Endothelial cell of umbilical vein (primary cell): ENCODE results near the gene TPPP2. TPM values are rescaled to one million over a fixed set of nuclear protein-coding genes. Genes with fewer than 3 reads are reported as not detected.

Experiments used
- BruUV-seq: library from RNA; stranded (reverse); fragments of 400-500 nt; replicated peaks from 2 replicates; lab custom pipeline; 2021; lab: Mats Ljungman, UMichigan
- CTCF ChIA-PET: fragments of 300-600, 350-600 bp; sonication (Branson Sonifier 250); formaldehyde crosslinking; loops from one replicate; lab custom pipeline; 2021; ENCODE audit warnings: antibody characterized with exemption, inconsistent platforms; lab: Charles Lee
- POLR2A ChIA-PET: fragments of 300-600, 350-600 bp; sonication (Branson Sonifier 250); formaldehyde crosslinking; loops from one replicate; lab custom pipeline; 2021; ENCODE audit warnings: antibody characterized with exemption, inconsistent platforms; lab: Charles Lee
- DNase-seq: peaks from one replicate; pipeline ENCODE4 v3.0.0-alpha.2; 2011; ENCODE audit warnings: low read depth, low spot score
- FAIRE-seq: peaks from 2 replicates; lab custom pipeline; 2011; peaks lifted over from hg19 to GRCh38; lab: Jason Lieb, UNC
- H2AFZ ChIP-seq: 2 replicates; pipeline ENCODE4 v1.6.0; 2012; ENCODE audit warnings: low read depth, low read length, control low read depth, inconsistent platforms
- H3K27ac ChIP-seq: 2 replicates; pipeline ENCODE4 v1.5.1; 2011; ENCODE audit warnings: low read depth, mild to moderate bottlenecking, control low read depth, low read length, moderate library complexity; ENCODE audit not compliant: insufficient read depth
- H3K27me3 ChIP-seq, 2 experiments: 2 replicates each; pipeline versions ENCODE4 v1.6.0 to v1.6.1; 2011; ENCODE audit warnings: low read length in 2 of 2, mixed read lengths in 1 of 2; ENCODE audit not compliant: control insufficient read depth in 2 of 2, insufficient read depth in 2 of 2
- H3K36me3 ChIP-seq, 2 experiments: 2 replicates in 1 of 2; 3 replicates in 1 of 2; pipeline ENCODE4 v1.5.1; 2011; ENCODE audit warnings: low read length in 2 of 2, mild to moderate bottlenecking in 1 of 2, moderate library complexity in 1 of 2; ENCODE audit not compliant: control insufficient read depth in 2 of 2, insufficient read depth in 2 of 2; ENCODE audit errors: extremely low read depth in 1 of 2
- H3K4me1 ChIP-seq: 3 replicates; pipeline ENCODE4 v1.5.1; 2011; ENCODE audit warnings: mild to moderate bottlenecking, low read length; ENCODE audit not compliant: control insufficient read depth, insufficient read depth; ENCODE audit errors: extremely low read depth
- H3K4me2 ChIP-seq: 2 replicates; pipeline ENCODE4 v1.6.1; 2011; ENCODE audit warnings: low read length, control low read depth, mixed read lengths; ENCODE audit not compliant: insufficient read depth
- H3K4me3 ChIP-seq, 3 experiments: fragments of 200-600 bp in 1 of 3; sonication (generic), shearing (Covaris generic) in 1 of 3; replicated peaks in 1 of 3; 2 replicates each; pipeline ENCODE4 v1.5.1; 2011 to 2016; ENCODE audit warnings: control low read depth in 3 of 3, low read length in 3 of 3, mild to moderate bottlenecking in 2 of 3, inconsistent platforms in 1 of 3, low read depth in 1 of 3, moderate library complexity in 1 of 3; ENCODE audit not compliant: insufficient read depth in 1 of 3
- H3K79me2 ChIP-seq: 2 replicates; pipeline ENCODE4 v1.6.0; 2012; ENCODE audit warnings: low read length, inconsistent platforms; ENCODE audit not compliant: control insufficient read depth, insufficient read depth
- H3K9ac ChIP-seq: replicated peaks from 2 replicates; pipeline ENCODE3; 2011; ENCODE audit warnings: low read length, control low read depth; ENCODE audit not compliant: insufficient read depth; ENCODE audit errors: extremely low read depth
- H3K9me1 ChIP-seq: replicated peaks from 3 replicates; pipeline ENCODE4 v1.6.0; 2011; ENCODE audit warnings: mild to moderate bottlenecking, low read length; ENCODE audit not compliant: control insufficient read depth, insufficient read depth; ENCODE audit errors: extremely low read depth
- H3K9me3 ChIP-seq: replicated peaks from 2 replicates; pipeline ENCODE4 v1.5.1; 2012; ENCODE audit warnings: low read length, inconsistent platforms; ENCODE audit not compliant: control insufficient read depth, insufficient read depth
- H4K20me1 ChIP-seq: replicated peaks from 2 replicates; pipeline ENCODE3; 2011; ENCODE audit warnings: mild to moderate bottlenecking, low read length; ENCODE audit not compliant: control insufficient read depth, insufficient read depth; ENCODE audit errors: extremely low read depth
- CTCF ChIP-seq, 2 donors: IDR thresholded peaks; 1 replicate in 1 of 2; 2 replicates in 1 of 2; pipeline ENCODE4 v1.5.1; 2011; ENCODE audit warnings: low read length in 2 of 2, mild to moderate bottlenecking in 2 of 2, moderate library complexity in 2 of 2, control low read depth in 1 of 2, inconsistent platforms in 1 of 2, low read depth in 1 of 2; ENCODE audit not compliant: insufficient read depth in 1 of 2; ENCODE audit errors: extremely low read depth in 1 of 2
- EZH2 ChIP-seq: IDR thresholded peaks from 2 replicates; pipeline ENCODE4 v1.6.1; 2012; ENCODE audit warnings: borderline replicate concordance, low read depth, mild to moderate bottlenecking, moderate library complexity, low read length, inconsistent platforms; ENCODE audit not compliant: severe bottlenecking
- FOS ChIP-seq: IDR thresholded peaks from 2 replicates; pipeline ENCODE4 v1.6.1; 2011; ENCODE audit warnings: mild to moderate bottlenecking, low read length, moderate library complexity, borderline replicate concordance; ENCODE audit not compliant: insufficient read depth
- GATA2 ChIP-seq: IDR thresholded peaks from 2 replicates; pipeline ENCODE4 v1.7.0; 2011; ENCODE audit warnings: low read depth, mild to moderate bottlenecking, moderate library complexity, mixed read lengths, low read length; ENCODE audit not compliant: insufficient read length, insufficient read depth
- JUN ChIP-seq: IDR thresholded peaks from 2 replicates; pipeline ENCODE4 v1.6.1; 2011; ENCODE audit warnings: borderline replicate concordance, low read depth; ENCODE audit not compliant: insufficient read length, insufficient read depth
- MAX ChIP-seq: IDR thresholded peaks from 2 replicates; pipeline ENCODE4 v1.6.1; 2011; ENCODE audit not compliant: insufficient read depth, insufficient read length
- MYC ChIP-seq: IDR thresholded peaks from one replicate; pipeline ENCODE4 v1.6.1; 2011; ENCODE audit warnings: mild to moderate bottlenecking, low read depth, low read length
- POLR2A ChIP-seq: IDR thresholded peaks from 2 replicates; pipeline ENCODE4 v1.6.1; 2012; ENCODE audit warnings: low read depth, mild to moderate bottlenecking, control low read depth, low read length
- POLR2AphosphoS5 ChIP-seq: IDR thresholded peaks from 2 replicates; pipeline ENCODE4 v1.6.1; 2012; ENCODE audit warnings: low read depth, mild to moderate bottlenecking, control low read depth, low read length, moderate library complexity; ENCODE audit not compliant: insufficient read depth
- dilution Hi-C: fragments of 300-500 bp; cut with MboI; formaldehyde crosslinking; loops from one replicate; pipeline ENCODE4 v1.15.0; 2019; ENCODE audit warnings: low sequenced_read_pairs; ENCODE audit not compliant: extremely low pct_ligation_motif_present
- intact Hi-C: fragments of 100-400 bp; cut with micrococcal nuclease; formaldehyde crosslinking; loops from one replicate; pipeline ENCODE4 v1.10.0; 2022
- polyA plus RNA-seq, 4 experiments: library from polyadenylated mRNA; depleted of rRNA in 3 of 4; stranded (reverse) in 3 of 4; unstranded in 1 of 4; fragments of >200 nt; gene quantifications; 2 replicates each; pipeline versions ENCODE4 v1.2.1 to v1.2.3, GENCODE V29; 2011 to 2012; ENCODE audit warnings: missing spikeins in 1 of 4
- total RNA-seq: library from RNA; stranded (reverse); gene quantifications from 2 replicates; pipeline ENCODE4 v1.2.3, GENCODE V29; 2021

TPPP2 gene
- total and polyA plus RNA-seq, 2 donors (not counting 3 experiments of a cell fraction or from before 2014, with no cell fraction given): not detected

- intact Hi-C loops: no loop called here
These were observed 7.1 kb downstream of the TPPP2 start for GRCh38 chr14:21037156-21037555.

More at GRCh38 chr14:21037156-21037555, 7.1 kb downstream of the TPPP2 start:
- no TSS peak for BruUV-seq
- ChIA-PET POLR2A (interaction anchor here (0.6 kb wide), 1 partner anchor 76 kb away, joined by 6 read pairs; no protein-coding TSS in a partner anchor), CTCF (interaction anchor here (10.1 kb wide), 1 partner anchor 24 kb away, joined by 86 read pairs; no protein-coding TSS in a partner anchor)
- Histone ChIP-seq H3K36me3 (no peaks in the 10 kb centered on the region), H2AFZ (no peak overlapping the region), H3K9ac (no peak overlapping the region), H3K27me3 (peaks cover 13 to 18% of the 10 kb centered on the region in 2 experiments), H3K79me2 (no peaks in the 10 kb centered on the region), H3K4me2 (no peak overlapping the region), H3K9me1 (no peaks in the 10 kb centered on the region), H3K4me1 (peaks cover 4% of the 10 kb centered on the region), H4K20me1 (no peaks in the 10 kb centered on the region), H3K4me3 (no peak overlapping the region), H3K27ac (no peak overlapping the region), H3K9me3 (no peaks in the 10 kb centered on the region)
- TF ChIP-seq POLR2AphosphoS5 (no peak), MYC (no peak), CTCF (IDR thresholded peaks at IDR 0.05; ENCODE audit: extremely low read depth in 1 of 2, insufficient read depth in 1 of 2, low read depth in 1 of 2, low read length in 2 of 2) (no peak), JUN (no peak), MAX (no peak), FOS (no peak), EZH2 (no peak), POLR2A (no peak), GATA2 (no peak)
- no peak for DNase-seq
- FAIRE-seq: no peak
- dilution Hi-C loops: no loop called here
